Measurements from ENCODE around the gene MICAL2. TPM values are rescaled to one million over a fixed set of nuclear protein-coding genes. Genes with fewer than 3 reads are reported as not detected.

The MICAL2 gene
- total RNA-seq, 1 donor from 2014 or later, result 20.8 TPM

DNA sequence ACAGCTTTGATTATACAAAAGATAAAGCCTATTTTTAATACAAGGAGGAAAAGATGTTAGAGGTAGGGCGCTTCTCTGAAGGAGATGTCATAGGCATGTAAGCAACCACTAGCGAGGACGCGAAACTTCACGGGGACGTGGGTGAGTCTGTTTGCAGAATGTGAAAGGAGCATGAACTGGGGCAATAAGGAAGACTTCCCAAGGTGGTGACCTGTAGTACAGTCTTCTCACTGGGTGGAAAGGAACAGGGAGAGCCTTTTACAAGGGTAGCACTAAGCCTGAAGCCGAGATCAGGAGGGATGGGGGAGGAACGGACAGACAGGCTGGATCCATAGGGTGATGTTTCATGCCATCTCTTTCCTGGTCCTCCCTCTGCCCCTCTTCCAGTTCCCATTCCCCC lies 10.0 kb upstream of the MICAL2 start:
- Mint-ChIP-seq H3K9me3 (ENCODE audit: unreplicated experiment) (no peaks in the 10 kb centered on the region), H3K27me3 (ENCODE audit: unreplicated experiment) (no peaks in the 10 kb centered on the region), H3K36me3 (ENCODE audit: unreplicated experiment) (no peaks in the 10 kb centered on the region), H3K4me1 (ENCODE audit: unreplicated experiment) (peaks cover 25% of the 10 kb centered on the region), H3K27ac (ENCODE audit: unreplicated experiment) (no peak overlapping the region), H3K4me3 (ENCODE audit: unreplicated experiment) (no peak overlapping the region)
- no peak for TF ChIP-seq CTCF (IDR thresholded peaks at IDR 0.05)
- no peak for DNase-seq (ENCODE audit: extremely low spot score, unreplicated experiment)

- H3K27ac Mint-ChIP-seq (ENCODE audit: unreplicated experiment), result no peak overlapping the region
- H3K4me1 Mint-ChIP-seq (ENCODE audit: unreplicated experiment), result peaks cover 25% of the 10 kb centered on the region
- TF ChIP-seq CTCF (IDR thresholded peaks at IDR 0.05), result no peak
- no peaks in the 10 kb centered on the region for H3K36me3 Mint-ChIP-seq (ENCODE audit: unreplicated experiment)
- no peak for DNase-seq (ENCODE audit: extremely low spot score, unreplicated experiment)
- H3K27me3 Mint-ChIP-seq (ENCODE audit: unreplicated experiment), result no peaks in the 10 kb centered on the region
- H3K9me3 Mint-ChIP-seq (ENCODE audit: unreplicated experiment), result no peaks in the 10 kb centered on the region
- H3K4me3 Mint-ChIP-seq (ENCODE audit: unreplicated experiment), result no peak overlapping the region
Observed at GRCh38 chr11:12100841-12101242, 9.5 kb upstream of the MICAL2 start.

- TF ChIP-seq CTCF (IDR thresholded peaks at IDR 0.05), result no peak
- Mint-ChIP-seq H3K27ac (ENCODE audit: unreplicated experiment) (no peak overlapping the region), H3K9me3 (ENCODE audit: unreplicated experiment) (no peaks in the 10 kb centered on the region), H3K4me3 (ENCODE audit: unreplicated experiment) (no peak overlapping the region), H3K27me3 (ENCODE audit: unreplicated experiment) (no peaks in the 10 kb centered on the region), H3K36me3 (ENCODE audit: unreplicated experiment) (no peaks in the 10 kb centered on the region), H3K4me1 (ENCODE audit: unreplicated experiment) (peaks cover 25% of the 10 kb centered on the region)
- no peak for DNase-seq (ENCODE audit: extremely low spot score, unreplicated experiment)
Observed at GRCh38 chr11:12101318-12101717, 9.1 kb upstream of the MICAL2 start.

DNA sequence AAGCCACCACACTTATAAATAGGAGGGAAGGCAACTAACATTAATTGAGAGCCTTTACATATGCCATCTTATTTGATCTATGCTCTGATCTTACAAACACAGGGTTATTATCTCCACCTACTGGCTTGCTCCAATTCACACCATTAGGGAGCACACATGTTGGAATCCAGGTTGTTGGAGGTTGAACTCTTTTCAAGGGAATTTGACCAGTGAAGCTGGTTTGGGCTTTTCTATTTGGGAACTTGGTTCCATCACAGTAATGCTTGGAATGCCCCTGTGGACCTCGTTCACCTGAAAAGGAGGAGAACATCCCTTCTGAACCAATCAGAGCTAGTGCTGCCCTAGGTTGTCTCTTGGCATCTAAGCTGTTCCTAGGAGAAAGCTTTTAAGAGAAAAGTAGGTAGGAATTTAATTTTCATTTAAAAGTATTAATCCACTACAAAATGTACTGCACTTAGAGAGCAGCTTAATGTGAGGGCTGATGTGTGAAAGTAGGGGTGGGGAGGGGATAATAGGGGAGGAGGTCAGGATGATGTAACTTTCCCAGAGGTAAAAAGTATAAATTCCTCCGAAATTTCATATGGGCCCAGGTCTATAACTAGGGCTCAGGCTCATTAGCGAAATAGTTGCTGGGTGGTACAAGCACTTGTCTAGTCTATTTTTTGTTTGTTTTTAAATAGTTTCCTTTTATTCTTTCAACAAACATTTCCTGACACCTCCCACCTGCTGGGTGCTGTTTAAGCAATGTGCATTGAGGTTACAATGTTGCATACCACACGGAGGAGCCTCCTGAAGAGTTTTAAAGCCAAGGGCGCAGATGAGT lies 7.6 kb upstream of the MICAL2 start:
- Mint-ChIP-seq H3K27ac (ENCODE audit: unreplicated experiment) (no peak overlapping the region), H3K4me3 (ENCODE audit: unreplicated experiment) (no peak overlapping the region), H3K27me3 (ENCODE audit: unreplicated experiment) (no peaks in the 10 kb centered on the region), H3K9me3 (ENCODE audit: unreplicated experiment) (no peaks in the 10 kb centered on the region), H3K36me3 (ENCODE audit: unreplicated experiment) (no peaks in the 10 kb centered on the region), H3K4me1 (ENCODE audit: unreplicated experiment) (peaks cover 25% of the 10 kb centered on the region)
- DNase-seq (ENCODE audit: extremely low spot score, unreplicated experiment), result no peak
- no peak for TF ChIP-seq CTCF (IDR thresholded peaks at IDR 0.05)

DNA sequence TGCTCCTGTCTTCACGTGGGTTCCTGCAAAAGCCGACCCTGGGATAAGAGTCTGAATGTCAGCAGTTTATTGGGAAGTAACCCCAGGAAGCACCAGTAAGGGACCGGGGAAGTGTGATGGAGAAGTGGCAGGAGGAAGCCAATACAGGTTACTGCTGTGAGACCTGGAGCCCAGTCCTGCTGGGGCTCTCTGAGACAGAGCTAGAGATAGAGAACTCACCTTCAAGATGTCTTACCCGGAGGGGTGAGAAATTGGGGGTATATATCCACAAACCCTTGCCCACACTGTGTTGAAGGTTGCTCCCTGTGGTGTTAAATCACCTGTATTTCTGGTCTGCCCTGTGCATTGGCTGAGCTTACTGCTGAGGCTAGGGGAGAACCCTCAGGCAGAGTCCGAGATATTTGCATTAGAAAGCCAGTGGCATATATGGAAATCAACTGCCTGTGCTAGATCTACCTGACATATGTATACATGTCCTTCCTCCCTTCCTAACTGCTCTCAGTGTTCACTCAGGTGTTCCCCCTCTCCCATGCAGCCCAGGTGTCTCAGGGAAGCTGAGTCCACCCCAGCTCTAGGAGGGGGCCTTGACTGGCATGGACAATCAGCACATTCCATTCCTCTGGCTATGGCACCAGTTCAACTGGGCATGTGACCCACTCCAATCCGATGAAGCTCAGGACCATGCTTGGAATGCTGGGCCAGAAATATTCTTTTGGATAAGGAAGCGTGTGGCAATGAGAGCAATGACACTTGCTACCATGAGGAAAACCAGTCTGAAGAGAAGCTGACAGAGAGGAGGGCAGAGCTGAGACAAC lies 6.8 kb upstream of the MICAL2 start:
- H3K27me3 Mint-ChIP-seq (ENCODE audit: unreplicated experiment), result no peaks in the 10 kb centered on the region
- no peak overlapping the region for H3K27ac Mint-ChIP-seq (ENCODE audit: unreplicated experiment)
- peaks cover 22% of the 10 kb centered on the region for H3K4me1 Mint-ChIP-seq (ENCODE audit: unreplicated experiment)
- H3K4me3 Mint-ChIP-seq (ENCODE audit: unreplicated experiment), result no peak overlapping the region
- no peak for DNase-seq (ENCODE audit: extremely low spot score, unreplicated experiment)
- no peak for TF ChIP-seq CTCF (IDR thresholded peaks at IDR 0.05)
- no peaks in the 10 kb centered on the region for H3K36me3 Mint-ChIP-seq (ENCODE audit: unreplicated experiment)
- H3K9me3 Mint-ChIP-seq (ENCODE audit: unreplicated experiment), result no peaks in the 10 kb centered on the region

Measured in osteocyte (in vitro differentiated cells).